SU-DHL-6 (cell line): ENCODE measurements around the gene OR51F1.

Experiments used
- EZH2phosphoT487 ChIP-seq: fragments of 200-600 bp; sonication (generic), shearing (Covaris generic); conservative IDR thresholded peaks from 2 replicates; pipeline ENCODE4 v1.6.1; 2018; ENCODE audit warnings: mild to moderate bottlenecking, antibody characterized with exemption, low read length, moderate library complexity, mixed read lengths
- TF ChIP-seq, protein P1 (sequence below): fragments of 200-600 bp; sonication (generic); IDR thresholded peaks from one replicate; pipeline ENCODE4 v1.5.1; 2017; ENCODE audit warnings: antibody characterized with exemption, mild to moderate bottlenecking, low read length, moderate library complexity; ENCODE audit not compliant: insufficient read depth, poor library complexity, severe bottlenecking

DNA sequence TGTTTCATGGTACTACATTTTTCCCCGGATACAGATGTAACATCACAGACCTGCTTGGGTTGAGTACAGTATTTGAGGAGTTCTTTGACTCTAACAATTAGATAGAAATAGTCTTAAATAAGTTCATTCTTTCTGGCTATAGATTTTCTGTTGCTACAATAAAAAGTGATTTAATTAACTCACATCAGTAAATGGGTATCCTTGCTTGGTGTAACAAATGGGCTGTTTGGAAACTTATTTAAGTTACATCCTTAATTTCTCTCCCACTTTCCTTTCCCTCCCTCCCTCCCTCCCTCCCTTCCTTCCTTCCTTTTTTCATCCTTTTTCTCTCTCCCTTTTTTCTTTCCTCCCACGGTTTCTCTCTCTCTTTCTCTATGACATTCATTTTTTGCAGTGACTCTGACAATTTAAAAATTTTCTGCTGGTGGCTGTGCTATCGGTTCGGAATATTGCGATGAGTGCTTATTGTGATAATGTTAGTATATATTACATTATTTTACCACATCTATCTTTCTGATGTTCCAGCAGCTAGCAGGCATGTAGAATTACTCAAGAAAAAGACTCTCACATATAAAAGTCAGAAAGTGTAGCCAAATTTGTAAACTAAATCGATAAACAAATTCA, 3.2 kb downstream of the OR51F1 start:
- TF ChIP-seq, protein P1, sequence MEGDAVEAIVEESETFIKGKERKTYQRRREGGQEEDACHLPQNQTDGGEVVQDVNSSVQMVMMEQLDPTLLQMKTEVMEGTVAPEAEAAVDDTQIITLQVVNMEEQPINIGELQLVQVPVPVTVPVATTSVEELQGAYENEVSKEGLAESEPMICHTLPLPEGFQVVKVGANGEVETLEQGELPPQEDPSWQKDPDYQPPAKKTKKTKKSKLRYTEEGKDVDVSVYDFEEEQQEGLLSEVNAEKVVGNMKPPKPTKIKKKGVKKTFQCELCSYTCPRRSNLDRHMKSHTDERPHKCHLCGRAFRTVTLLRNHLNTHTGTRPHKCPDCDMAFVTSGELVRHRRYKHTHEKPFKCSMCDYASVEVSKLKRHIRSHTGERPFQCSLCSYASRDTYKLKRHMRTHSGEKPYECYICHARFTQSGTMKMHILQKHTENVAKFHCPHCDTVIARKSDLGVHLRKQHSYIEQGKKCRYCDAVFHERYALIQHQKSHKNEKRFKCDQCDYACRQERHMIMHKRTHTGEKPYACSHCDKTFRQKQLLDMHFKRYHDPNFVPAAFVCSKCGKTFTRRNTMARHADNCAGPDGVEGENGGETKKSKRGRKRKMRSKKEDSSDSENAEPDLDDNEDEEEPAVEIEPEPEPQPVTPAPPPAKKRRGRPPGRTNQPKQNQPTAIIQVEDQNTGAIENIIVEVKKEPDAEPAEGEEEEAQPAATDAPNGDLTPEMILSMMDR, result no peak
- no peak for TF ChIP-seq EZH2phosphoT487
